GM12891 (cell line): ENCODE results near the gene CDH4.

ENCODE experiments used
- POLR2A ChIP-seq: IDR thresholded peaks from 2 replicates; pipeline ENCODE4 v1.6.1; 2011; ENCODE audit warnings: low read depth, low read length, control low read depth
- POLR2AphosphoS5 ChIP-seq: IDR thresholded peaks from 2 replicates; pipeline ENCODE4 v1.6.1; 2011; ENCODE audit warnings: low read depth, low read length, control low read depth
- POU2F2 ChIP-seq: IDR thresholded peaks from 2 replicates; pipeline ENCODE4 v1.6.1; 2011; ENCODE audit warnings: low read depth, mild to moderate bottlenecking, control low read depth, low read length, moderate library complexity
- TAF1 ChIP-seq: IDR thresholded peaks from 2 replicates; pipeline ENCODE4 v1.6.1; 2011; ENCODE audit warnings: low read depth, low read length, control low read depth

DNA sequence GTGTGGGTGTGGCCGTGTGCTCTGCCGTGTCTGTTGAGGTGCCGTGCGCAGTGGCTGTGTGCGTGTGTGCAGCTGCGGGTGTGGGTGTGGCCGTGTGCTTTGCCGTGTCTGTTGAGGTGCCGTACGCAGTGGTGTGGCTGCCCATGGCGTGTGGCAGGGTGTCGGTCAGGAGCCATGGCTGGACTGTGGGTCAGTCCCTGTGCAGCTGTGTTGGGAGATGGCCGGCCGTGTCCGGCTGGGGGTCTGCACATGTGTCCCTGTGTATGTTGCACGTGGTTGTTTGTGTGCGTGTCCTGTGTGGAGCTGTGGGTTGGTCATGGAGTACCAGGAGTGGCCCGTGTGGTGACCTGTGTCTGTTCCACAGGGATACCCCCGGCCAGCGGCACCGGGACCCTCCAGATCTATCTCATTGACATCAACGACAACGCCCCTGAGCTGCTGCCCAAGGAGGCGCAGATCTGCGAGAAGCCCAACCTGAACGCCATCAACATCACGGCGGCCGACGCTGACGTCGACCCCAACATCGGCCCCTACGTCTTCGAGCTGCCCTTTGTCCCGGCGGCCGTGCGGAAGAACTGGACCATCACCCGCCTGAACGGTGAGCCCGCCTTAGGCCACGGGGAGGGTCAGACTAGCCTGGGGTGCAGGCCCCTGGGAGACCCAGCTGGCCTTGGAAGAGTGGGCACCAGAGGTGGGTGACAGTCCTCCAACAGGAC is 675.9 kb downstream of the CDH4 start:
- no peak for TF ChIP-seq POU2F2
- no peak for TF ChIP-seq POLR2AphosphoS5
- no peak for TF ChIP-seq TAF1
- no peak for TF ChIP-seq POLR2A
